ENCODE results near the gene ARHGAP15.

The ARHGAP15 gene

GRCh38 chr2:143674051-143674450, 544.8 kb downstream of the ARHGAP15 start:
- no peak for DNase-seq

GRCh38 chr2:143675021-143675420, 545.8 kb downstream of the ARHGAP15 start:
- DNase-seq = no peak

- DNase-seq = no peak
Measured at GRCh38 chr2:143679617-143680016, 550.4 kb downstream of the ARHGAP15 start.

GRCh38 chr2:143680885-143681405, 551.7 kb downstream of the ARHGAP15 start:
- no peak for DNase-seq

GRCh38 chr2:143682436-143683055, 553.3 kb downstream of the ARHGAP15 start:
- DNase-seq = no peak

- DNase-seq = no peak
Measured at GRCh38 chr2:143683977-143684376, 554.8 kb downstream of the ARHGAP15 start.

GRCh38 chr2:143684551-143685320, 555.5 kb downstream of the ARHGAP15 start:
- no peak for DNase-seq

- no peak for DNase-seq
Measured at GRCh38 chr2:143685421-143686078, 556.3 kb downstream of the ARHGAP15 start.

- no peak for DNase-seq
Measured at GRCh38 chr2:143686585-143687164, 557.5 kb downstream of the ARHGAP15 start.

- no peak for DNase-seq
Measured at GRCh38 chr2:143688248-143688647, 559.0 kb downstream of the ARHGAP15 start.

GRCh38 chr2:143688815-143689214, 559.6 kb downstream of the ARHGAP15 start:
- no peak for DNase-seq

- DNase-seq = no peak
Measured at GRCh38 chr2:143689541-143689940, 560.3 kb downstream of the ARHGAP15 start.

GRCh38 chr2:143690235-143690634, 561.0 kb downstream of the ARHGAP15 start:
- DNase-seq = no peak

GRCh38 chr2:143691121-143691520, 561.9 kb downstream of the ARHGAP15 start:
- no peak for DNase-seq

GRCh38 chr2:143692162-143692561, 562.9 kb downstream of the ARHGAP15 start:
- no peak for DNase-seq

GRCh38 chr2:143692967-143693366, 563.7 kb downstream of the ARHGAP15 start:
- DNase-seq = no peak

- no peak for DNase-seq
Measured at GRCh38 chr2:143694335-143694734, 565.1 kb downstream of the ARHGAP15 start.

- DNase-seq = no peak
Measured at GRCh38 chr2:143696651-143697050, 567.4 kb downstream of the ARHGAP15 start.

GRCh38 chr2:143697744-143698143, 568.5 kb downstream of the ARHGAP15 start:
- no peak for DNase-seq

- DNase-seq = no peak
Measured at GRCh38 chr2:143698352-143698751, 569.1 kb downstream of the ARHGAP15 start.

- no peak for DNase-seq
Measured at GRCh38 chr2:143698888-143699570, 569.8 kb downstream of the ARHGAP15 start.

GRCh38 chr2:143700865-143701264, 571.6 kb downstream of the ARHGAP15 start:
- no peak for DNase-seq

GRCh38 chr2:143701785-143702184, 572.6 kb downstream of the ARHGAP15 start:
- no peak for DNase-seq
